ENCODE results near the gene XRCC4. TPM values are rescaled to one million over a fixed set of nuclear protein-coding genes. Genes with fewer than 3 reads are reported as not detected.
"Not testable (repeated sequence)": the region's sequence is repeated elsewhere in the genome, so short reads cannot be mapped to it uniquely, and the experiment has no call there.

Gene XRCC4
- total and polyA plus RNA-seq, 9 of the 15 experiments (the other 6 are each of a cell fraction or from before 2014, with no cell fraction given): 13.6 to 61.6 (median 22.4) TPM

DNA sequence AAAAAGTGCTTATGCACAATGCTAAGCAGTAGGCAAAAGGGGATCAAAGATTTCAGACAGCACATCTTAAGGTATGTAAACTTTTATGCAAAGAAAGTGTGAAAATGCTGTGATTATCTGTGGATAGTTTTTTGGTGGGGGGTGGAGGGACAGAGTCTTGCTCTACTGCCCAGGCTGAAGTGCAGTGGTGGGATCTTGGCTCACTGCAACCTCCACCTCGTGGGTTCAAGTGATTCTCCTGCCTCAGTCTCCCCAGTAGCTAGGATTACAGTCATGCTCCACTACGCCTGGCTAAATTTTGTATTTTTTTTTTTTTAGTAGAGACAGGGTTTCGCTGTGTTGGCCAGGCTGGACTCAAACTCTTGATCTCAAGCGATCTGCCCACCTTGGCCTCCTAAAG lies 10.0 kb upstream of the XRCC4 start:
- CTCF ChIA-PET (ENCODE audit: low intra/inter-chr PET ratio); H3K27me3 ChIP-seq (ENCODE audit: control insufficient read depth in 2 of 2, insufficient read depth in 2 of 2, low read length in 2 of 2); H2AFZ ChIP-seq (ENCODE audit: low read depth, low read length); H3K4me3 ChIP-seq; H3K9ac ChIP-seq (ENCODE audit: insufficient read depth in 1 of 2, low read depth in 2 of 2, low read length in 2 of 2); intact Hi-C loops (cut with micrococcal nuclease); H3K9me3 ChIP-seq (replicated peaks; ENCODE audit: control insufficient read depth, insufficient read depth, low read depth, low read length); H3K4me2 ChIP-seq (ENCODE audit: insufficient read depth, low read length); H3K4me1 ChIP-seq (replicated peaks in 1 of 2; ENCODE audit: control insufficient read depth in 2 of 2, insufficient read depth in 2 of 2, low read length in 2 of 2); POLR2A ChIA-PET; H3K9me1 ChIP-seq (ENCODE audit: control insufficient read depth, insufficient read depth, low read length); ATAC-seq; H4K20me1 ChIP-seq (replicated peaks; ENCODE audit: control insufficient read depth, insufficient read depth, low read length); in situ Hi-C loops (cut with MboI); DNase-seq (ENCODE audit: extremely low read depth in 1 of 4, low spot score in 3 of 4); H3K27ac ChIP-seq (ENCODE audit: extremely low read depth, low read depth, low read length); BruUV-seq (replicated peaks); FAIRE-seq: not testable (repeated sequence)
- 83% methylated on average over 4 of the region's 4 CpGs for WGBS (ENCODE audit: insufficient coverage, low coverage, missing lambda C conversion rate)
- H3K36me3 ChIP-seq (ENCODE audit: control insufficient read depth, insufficient read depth, low read length): peaks cover 55% of the 10 kb centered on the region
- peaks cover 100% of the 10 kb centered on the region for H3K79me2 ChIP-seq (ENCODE audit: control insufficient read depth, insufficient read depth, low read length)

GRCh38 chr5:83069096-83069799 lies 8.1 kb upstream of the XRCC4 start:
- no peak overlapping the region for H3K4me2 ChIP-seq (ENCODE audit: insufficient read depth, low read length)
- no peak overlapping the region for H2AFZ ChIP-seq (ENCODE audit: low read depth, low read length)
- in situ Hi-C loops (cut with MboI) (no loop called here), intact Hi-C loops (cut with micrococcal nuclease) (no loop called here)
- FAIRE-seq (no peak), DNase-seq (ENCODE audit: extremely low read depth in 1 of 4, low spot score in 3 of 4) (peak in 1 of 4 experiments; percentile 20), ATAC-seq (peak; percentile 68)
- peaks cover 0 to 4% of the 10 kb centered on the region in 2 experiments; a peak in 1 of 5 replicates for H3K4me1 ChIP-seq (replicated peaks in 1 of 2; ENCODE audit: control insufficient read depth in 2 of 2, insufficient read depth in 2 of 2, low read length in 2 of 2)
- no peaks in the 10 kb centered on the region for H3K9me1 ChIP-seq (ENCODE audit: control insufficient read depth, insufficient read depth, low read length)
- H3K79me2 ChIP-seq (ENCODE audit: control insufficient read depth, insufficient read depth, low read length): peaks cover 100% of the 10 kb centered on the region
- no peak overlapping the region for H3K27ac ChIP-seq (ENCODE audit: extremely low read depth, low read depth, low read length)
- no peak overlapping the region for H3K9ac ChIP-seq (ENCODE audit: insufficient read depth in 1 of 2, low read depth in 2 of 2, low read length in 2 of 2)
- peaks cover 55% of the 10 kb centered on the region for H3K36me3 ChIP-seq (ENCODE audit: control insufficient read depth, insufficient read depth, low read length)
- POLR2A ChIA-PET: no interaction called here
- WGBS (ENCODE audit: insufficient coverage, low coverage, missing lambda C conversion rate): 88% methylated on average over 2 of the region's 2 CpGs
- H3K9me3 ChIP-seq (replicated peaks; ENCODE audit: control insufficient read depth, insufficient read depth, low read depth, low read length): no peaks in the 10 kb centered on the region
- no peak overlapping the region for H3K4me3 ChIP-seq
- TF ChIP-seq ZNF174 (CRISPR knock-in tag; IDR thresholded peaks at IDR 0.05) (no peak), BCOR (IDR thresholded peaks at IDR 0.05) (no peak), HNRNPLL (IDR thresholded peaks at IDR 0.05; ENCODE audit: low read depth, low read length, poor library complexity, severe bottlenecking) (no peak), E2F5 (CRISPR knock-in tag; IDR thresholded peaks at IDR 0.05) (no peak), ZNF444 (CRISPR knock-in tag; IDR thresholded peaks at IDR 0.05) (no peak), MTA1 (IDR thresholded peaks at IDR 0.05; ENCODE audit: borderline replicate concordance) (no peak), ZNF316 (IDR thresholded peaks at IDR 0.05) (no peak)
- TF ChIP-seq, protein P1, sequence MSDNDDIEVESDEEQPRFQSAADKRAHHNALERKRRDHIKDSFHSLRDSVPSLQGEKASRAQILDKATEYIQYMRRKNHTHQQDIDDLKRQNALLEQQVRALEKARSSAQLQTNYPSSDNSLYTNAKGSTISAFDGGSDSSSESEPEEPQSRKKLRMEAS (CRISPR knock-in tag; IDR thresholded peaks at IDR 0.05): no peak
- TF ChIP-seq, protein P2, sequence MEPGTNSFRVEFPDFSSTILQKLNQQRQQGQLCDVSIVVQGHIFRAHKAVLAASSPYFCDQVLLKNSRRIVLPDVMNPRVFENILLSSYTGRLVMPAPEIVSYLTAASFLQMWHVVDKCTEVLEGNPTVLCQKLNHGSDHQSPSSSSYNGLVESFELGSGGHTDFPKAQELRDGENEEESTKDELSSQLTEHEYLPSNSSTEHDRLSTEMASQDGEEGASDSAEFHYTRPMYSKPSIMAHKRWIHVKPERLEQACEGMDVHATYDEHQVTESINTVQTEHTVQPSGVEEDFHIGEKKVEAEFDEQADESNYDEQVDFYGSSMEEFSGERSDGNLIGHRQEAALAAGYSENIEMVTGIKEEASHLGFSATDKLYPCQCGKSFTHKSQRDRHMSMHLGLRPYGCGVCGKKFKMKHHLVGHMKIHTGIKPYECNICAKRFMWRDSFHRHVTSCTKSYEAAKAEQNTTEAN (CRISPR knock-in tag; IDR thresholded peaks at IDR 0.05): no peak
- BruUV-seq (replicated peaks): no TSS peak
- H4K20me1 ChIP-seq (replicated peaks; ENCODE audit: control insufficient read depth, insufficient read depth, low read length): peaks cover 4% of the 10 kb centered on the region; the same call in 1 of the 2 replicates
- CTCF ChIA-PET (ENCODE audit: low intra/inter-chr PET ratio): no interaction called here
- H3K27me3 ChIP-seq (ENCODE audit: control insufficient read depth in 2 of 2, insufficient read depth in 2 of 2, low read length in 2 of 2): no peaks in the 10 kb centered on the region
